Measurements from ENCODE around the gene CHST11.
A peak's percentile ranks its signal among the peaks of the same experiment; 100 is the strongest.

Gene CHST11

DNA sequence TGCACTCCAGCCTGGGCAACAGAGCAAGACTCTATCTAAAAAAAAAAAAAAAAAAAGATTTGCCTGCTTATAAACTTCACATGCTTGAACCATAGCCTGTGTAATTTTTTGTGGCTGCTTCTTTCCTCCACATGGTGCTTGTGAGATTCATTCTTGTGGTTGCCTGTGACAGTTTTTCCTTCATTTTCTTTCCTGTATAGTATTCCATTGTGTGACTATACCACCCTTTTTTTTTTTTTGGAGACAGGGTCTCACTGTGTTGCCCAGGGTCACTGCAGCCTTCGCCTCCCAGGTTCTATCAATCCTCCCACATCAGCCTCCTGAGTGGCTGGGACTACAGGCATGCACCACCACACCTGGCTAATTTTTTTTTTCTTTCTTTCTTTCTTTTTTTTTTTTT, 22.6 kb upstream of the CHST11 start:
- DNase-seq, result no peak

GRCh38 chr12:104435175-104435574, 21.6 kb upstream of the CHST11 start:
- DNase-seq, result no peak

DNA sequence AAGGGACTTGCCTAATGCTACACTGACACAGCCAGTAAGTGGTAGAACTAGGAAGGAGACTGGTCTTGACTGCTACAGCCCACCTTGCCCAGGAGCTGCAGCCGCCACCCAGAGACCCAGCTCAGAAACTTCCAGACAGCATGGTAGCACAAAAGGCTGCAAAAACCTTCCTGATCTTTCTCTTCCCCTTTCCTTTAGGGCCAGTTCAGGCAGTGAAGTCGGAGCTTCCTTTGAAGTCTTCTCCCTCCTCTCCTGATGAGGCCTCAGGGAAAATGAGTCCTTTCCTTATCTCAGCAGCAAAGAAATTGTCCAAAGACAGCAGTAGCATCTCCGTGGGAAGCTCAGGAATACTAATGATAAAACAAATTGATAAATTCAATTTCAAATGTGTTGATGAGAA, 21.0 kb upstream of the CHST11 start:
- no peak for DNase-seq

DNA sequence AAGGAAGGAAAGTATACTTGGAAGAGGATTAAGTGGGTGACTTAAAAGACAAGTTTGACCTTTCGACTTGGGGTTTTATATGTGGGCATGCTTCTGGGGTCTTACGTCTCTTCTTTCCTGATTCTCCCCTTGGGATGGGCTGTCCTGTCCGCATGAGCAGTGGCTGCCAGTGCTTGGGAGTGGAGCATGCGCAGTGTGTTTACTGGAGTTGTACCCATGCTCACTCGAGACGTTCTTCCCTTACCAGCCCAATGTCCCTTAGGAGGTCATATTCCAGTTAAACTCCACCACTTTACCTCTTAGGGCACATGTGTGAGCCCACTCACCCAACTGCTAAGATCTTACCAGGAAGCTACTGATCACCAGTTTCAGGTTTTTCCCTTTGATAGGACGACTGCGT, 20.0 kb upstream of the CHST11 start:
- DNase-seq, result no peak

DNA sequence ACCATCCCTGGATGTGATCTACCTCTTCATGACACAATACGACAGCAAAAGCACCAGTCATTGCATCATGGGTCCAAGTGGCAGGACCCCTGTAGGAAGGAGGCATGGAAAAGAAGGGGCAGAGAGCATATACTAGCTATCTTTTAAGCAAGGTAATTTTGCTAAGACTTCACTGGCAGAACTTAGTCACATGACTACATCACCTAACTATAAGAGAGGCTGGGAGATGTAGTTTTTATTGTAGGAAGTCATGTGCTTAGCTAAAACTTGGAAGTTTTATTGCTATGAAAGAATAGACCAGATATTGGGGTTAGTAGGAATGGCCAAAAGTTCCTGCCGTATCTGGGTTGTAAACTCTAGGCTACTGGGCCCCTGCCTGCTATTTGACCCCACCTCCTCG, 18.6 kb upstream of the CHST11 start:
- no peak for DNase-seq

GRCh38 chr12:104439137-104439536, 17.6 kb upstream of the CHST11 start:
- no peak for DNase-seq

DNA sequence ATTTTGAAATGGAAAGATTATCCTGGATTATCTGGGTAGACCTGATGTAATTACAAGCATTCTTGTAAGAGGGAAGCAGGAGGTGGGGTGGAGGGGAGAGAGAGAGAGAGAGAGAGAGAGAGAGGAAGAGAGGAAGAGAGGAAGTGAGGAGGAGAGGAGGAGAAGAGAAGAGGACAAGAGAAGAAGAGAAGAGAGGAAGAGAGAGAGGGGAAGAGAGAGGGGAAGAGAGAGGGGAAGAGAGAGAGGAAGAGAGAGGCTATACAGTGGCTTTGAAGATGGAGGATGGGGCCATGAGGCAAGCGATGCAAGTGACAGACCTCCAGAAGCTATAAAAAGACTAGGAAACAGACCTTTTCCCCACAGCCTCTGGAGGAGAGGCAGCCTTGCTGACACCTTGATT, 13.7 kb upstream of the CHST11 start:
- DNase-seq, result no peak

DNA sequence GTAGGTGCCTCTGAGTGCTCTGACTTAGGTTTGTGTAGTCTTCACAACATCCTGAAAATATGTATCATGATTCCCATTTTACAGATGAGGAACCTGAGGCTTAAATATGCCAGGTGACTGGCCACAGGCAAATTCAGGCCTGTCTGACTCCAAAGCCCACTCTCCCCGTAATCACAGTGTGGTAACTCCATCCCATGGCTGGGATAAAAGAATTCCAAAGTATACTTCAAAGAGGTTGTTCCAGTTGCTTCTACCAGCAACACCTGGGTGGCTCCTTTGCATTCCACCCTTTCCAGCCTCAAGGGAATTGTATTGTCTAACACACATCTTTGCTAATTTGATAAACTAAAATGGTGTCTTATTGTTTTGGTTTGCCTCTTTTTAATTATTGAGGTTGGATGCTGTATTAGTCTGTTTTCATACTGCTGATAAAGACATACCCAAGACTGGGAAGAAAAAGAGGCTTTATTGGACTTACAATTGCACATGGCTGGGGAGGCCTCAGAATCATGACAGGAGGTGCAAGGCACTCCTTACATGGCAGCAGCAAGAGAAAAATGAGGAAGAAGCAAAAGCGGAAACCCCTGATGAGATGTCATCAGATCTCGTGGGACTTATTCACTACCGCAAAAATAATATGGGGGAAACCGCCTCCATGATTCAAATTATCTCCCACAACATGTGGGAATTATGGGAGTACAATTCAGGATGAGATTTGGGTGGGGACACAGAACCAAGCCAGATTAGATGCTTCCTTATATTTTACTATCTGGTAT, 9.9 kb upstream of the CHST11 start:
- no peak for DNase-seq

GRCh38 chr12:104448031-104448430, 8.7 kb upstream of the CHST11 start:
- DNase-seq, result no peak

DNA sequence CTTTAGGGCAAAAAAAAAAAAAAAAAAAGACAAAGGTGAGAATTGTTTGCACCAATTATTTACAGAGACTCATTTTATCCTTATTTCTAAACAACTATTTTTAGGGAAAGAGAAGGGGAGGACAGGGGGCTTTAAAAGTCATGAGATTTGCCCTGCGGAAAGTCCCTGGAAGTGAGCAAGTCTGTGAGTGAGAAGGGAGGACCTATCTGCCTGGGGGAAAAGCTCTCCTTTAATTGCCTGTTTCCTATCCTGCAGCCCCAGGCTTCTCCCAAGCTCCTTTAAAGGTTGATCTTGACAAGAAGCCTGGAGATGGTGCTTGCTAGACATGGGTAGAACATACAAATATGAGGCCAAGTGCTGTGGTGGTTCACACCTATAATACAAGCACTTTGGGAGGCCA, 8.3 kb upstream of the CHST11 start:
- no peak for DNase-seq

DNA sequence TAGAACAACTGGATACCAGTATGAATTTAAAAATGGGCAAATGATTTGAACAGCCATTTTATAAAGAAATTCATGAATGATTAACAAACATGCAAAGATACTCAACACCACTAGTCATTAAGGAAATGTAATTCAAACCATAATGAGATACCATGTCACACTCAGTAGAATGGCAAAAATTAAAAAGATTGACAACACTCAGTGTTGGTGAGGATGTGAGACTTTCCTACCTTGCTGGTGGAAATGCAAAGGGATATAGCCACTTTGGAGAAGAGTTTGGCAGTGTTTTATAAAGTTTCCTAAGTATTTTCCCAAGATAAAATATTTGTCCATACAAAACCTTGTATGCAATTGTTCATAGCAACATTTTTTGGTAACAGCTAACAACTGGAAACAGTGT, 6.0 kb upstream of the CHST11 start:
- DNase-seq, result no peak

GRCh38 chr12:104452087-104452486, 4.7 kb upstream of the CHST11 start:
- no peak for DNase-seq

- no peak for DNase-seq
Measured at GRCh38 chr12:104453133-104453532, 3.6 kb upstream of the CHST11 start.

DNA sequence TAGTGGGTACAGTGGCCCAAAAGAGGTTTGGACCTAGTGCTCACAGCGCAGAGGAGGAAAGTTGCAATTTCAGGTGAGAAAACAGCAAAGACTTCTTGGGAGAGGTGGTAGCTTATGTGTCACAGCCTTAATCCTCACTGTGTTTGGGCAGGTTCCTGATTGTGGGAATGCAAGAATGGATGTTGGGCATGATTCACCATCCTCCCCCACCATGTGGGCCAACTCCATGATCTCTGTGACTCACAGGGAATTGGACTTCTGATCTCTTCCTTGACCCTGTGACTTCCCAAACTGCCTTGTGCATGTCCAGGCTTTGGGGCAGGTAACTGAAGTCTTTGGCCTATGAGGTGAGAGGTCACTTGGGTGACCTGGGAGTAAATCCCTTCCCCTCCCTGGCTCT, 1.8 kb upstream of the CHST11 start:
- peak; percentile 76 for DNase-seq

GRCh38 chr12:104455578-104456416, 951 bp upstream of the CHST11 start:
- DNase-seq, result no peak

GRCh38 chr12:104456950-104457745, 400 bp downstream of the CHST11 start:
- peak; percentile 79 for DNase-seq

GRCh38 chr12:104457746-104458693, 1.3 kb downstream of the CHST11 start:
- DNase-seq, result peak; percentile 13

GRCh38 chr12:104458694-104459367, 2.1 kb downstream of the CHST11 start:
- DNase-seq, result peak; percentile 19

GRCh38 chr12:104459368-104459909, 2.7 kb downstream of the CHST11 start:
- no peak for DNase-seq

DNA sequence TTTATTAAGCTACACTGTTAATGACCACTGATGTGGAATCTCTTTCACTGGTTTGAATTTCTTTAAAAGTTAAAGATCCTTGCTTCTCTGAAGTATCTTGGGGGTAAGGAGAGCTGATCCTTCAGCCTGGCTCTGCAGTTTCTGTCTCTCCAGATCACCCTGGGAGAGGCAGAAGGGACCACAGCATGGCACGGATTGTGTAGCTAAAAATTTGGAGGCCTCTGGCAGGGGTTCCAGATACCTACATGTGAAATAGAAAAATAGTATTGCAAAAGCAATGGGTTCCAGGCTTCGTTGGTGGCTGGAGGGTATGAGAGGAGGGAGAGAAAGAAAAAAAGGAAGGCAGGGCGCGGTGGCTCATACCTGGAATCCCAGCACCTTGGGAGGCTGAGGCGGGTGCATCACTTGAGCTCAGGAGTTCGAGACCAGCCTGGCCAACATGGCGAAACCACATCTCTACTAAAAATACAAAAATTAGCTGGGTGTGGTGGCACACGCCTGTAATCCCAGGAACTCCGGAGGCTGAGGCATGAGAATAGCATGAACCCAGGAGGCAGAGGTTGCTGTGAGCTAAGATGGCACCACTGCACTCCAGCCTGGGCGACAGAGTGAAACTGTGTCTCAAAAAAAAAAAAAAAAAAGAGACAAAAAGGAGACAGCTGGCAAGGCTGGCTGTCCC, 3.4 kb downstream of the CHST11 start:
- DNase-seq, result no peak
